ENCODE measurements around the gene DNAJB6. TPM values are rescaled to one million over a fixed set of nuclear protein-coding genes. Genes with fewer than 3 reads are reported as not detected.

The DNAJB6 gene
- total and polyA plus RNA-seq, 2 of the 4 experiments (the other 2 are of a cell fraction): 93.4 to 165 TPM

GRCh38 chr7:157442456-157442855 lies 105.7 kb downstream of the DNAJB6 start:
- no peak overlapping the region for H2BK120ac ChIP-seq (ENCODE audit: low read depth, low read length)
- CTCF ChIA-PET: interaction anchor here (0.6 kb wide), 1 partner anchor 771 kb away, joined by 3 read pairs; no protein-coding TSS in a partner anchor
- WGBS, 2 experiments (ENCODE audit: extremely low coverage in 2 of 2, insufficient read length in 1 of 2): 87% methylated on average over 9 of the region's 23 CpGs; no CpG with 5 or more reads in 1 of the 2 experiments

More at GRCh38 chr7:157442456-157442855, 105.7 kb downstream of the DNAJB6 start:
- Histone ChIP-seq H3K9me1 (ENCODE audit: insufficient read depth, low read length) (no peaks in the 10 kb centered on the region), H2AFZ (replicated peaks; ENCODE audit: low read length, poor library complexity) (no peak overlapping the region), H3K23ac (ENCODE audit: low read depth, low read length) (no peak overlapping the region), H3K4ac (ENCODE audit: low read depth, low read length) (no peak overlapping the region), H3K4me1 (ENCODE audit: control insufficient read depth, insufficient read depth, low read length) (no peaks in the 10 kb centered on the region), H3K4me3 (ENCODE audit: insufficient read depth, low read depth, low read length) (no peak overlapping the region), H4K8ac (ENCODE audit: low read depth in 2 of 2, low read length in 2 of 2) (no peak overlapping the region), H3K56ac (ENCODE audit: extremely low read depth, insufficient read depth, low read length) (no peak overlapping the region), H3K27me3 (ENCODE audit: control insufficient read depth, insufficient read depth, low read length) (no peaks in the 10 kb centered on the region; the same call in 1 of the 2 replicates), H3K14ac (replicated peaks; ENCODE audit: low read depth, low read length) (no peak overlapping the region), H2BK20ac (ENCODE audit: low read depth, low read length) (no peak overlapping the region), H3K9me3 (ENCODE audit: control insufficient read depth, insufficient read depth, low read length) (no peaks in the 10 kb centered on the region), H3K4me2 (ENCODE audit: low read depth, low read length) (no peak overlapping the region), H3K18ac (ENCODE audit: low read depth, low read length) (no peak overlapping the region), H3K79me1 (ENCODE audit: low read depth in 1 of 2, low read length in 2 of 2) (no peaks in the 10 kb centered on the region), H2BK5ac (ENCODE audit: low read depth, low read length, poor library complexity, severe bottlenecking) (no peak overlapping the region), H3K9ac (ENCODE audit: low read depth, low read length) (no peak overlapping the region), H3K27ac (ENCODE audit: insufficient read depth, low read length) (no peak overlapping the region), H4K5ac (ENCODE audit: low read depth, low read length) (no peak overlapping the region), H2BK15ac (ENCODE audit: low read depth, low read length) (no peak overlapping the region), H2AK9ac (replicated peaks; ENCODE audit: low read depth, low read length, poor library complexity) (no peak overlapping the region), H2AK5ac (ENCODE audit: low read depth, low read length) (no peak overlapping the region), H3K36me3 (ENCODE audit: control insufficient read depth, insufficient read depth, low read length) (no peaks in the 10 kb centered on the region), H4K91ac (ENCODE audit: insufficient read depth, low read depth, low read length) (no peak overlapping the region), H4K20me1 (ENCODE audit: insufficient read depth, low read length) (no peaks in the 10 kb centered on the region)
- TF ChIP-seq NFE2L2 (IDR thresholded peaks at IDR 0.05; ENCODE audit: low read depth, low read length) (no peak), MAZ (IDR thresholded peaks at IDR 0.05; ENCODE audit: borderline replicate concordance, low read depth, low read length) (no peak), RAD21 (IDR thresholded peaks at IDR 0.05; ENCODE audit: low read length) (no peak), USF2 (IDR thresholded peaks at IDR 0.05; ENCODE audit: low read depth, low read length) (no peak), BHLHE40 (IDR thresholded peaks at IDR 0.05; ENCODE audit: low read depth, low read length) (no peak), ELK1 (IDR thresholded peaks at IDR 0.05; ENCODE audit: borderline replicate concordance, low read depth, low read length) (no peak), RCOR1 (IDR thresholded peaks at IDR 0.05; ENCODE audit: insufficient replicate concordance, low read length) (no peak), CEBPB (IDR thresholded peaks at IDR 0.05; ENCODE audit: low read depth, low read length) (no peak), FOS (IDR thresholded peaks at IDR 0.05; ENCODE audit: low read depth, low read length) (no peak), CHD1 (IDR thresholded peaks at IDR 0.05; ENCODE audit: low read depth, low read length) (no peak), MAFK (IDR thresholded peaks at IDR 0.05; ENCODE audit: low read depth, low read length) (no peak), SMC3 (IDR thresholded peaks at IDR 0.05; ENCODE audit: low read depth, low read length) (no peak), POLR2A (IDR thresholded peaks at IDR 0.05; ENCODE audit: low read depth, low read length) (no peak), MXI1 (IDR thresholded peaks at IDR 0.05; ENCODE audit: borderline replicate concordance, low read depth, low read length) (no peak), RFX5 (IDR thresholded peaks at IDR 0.05; ENCODE audit: low read depth, low read length) (no peak)
- TF ChIP-seq, protein P1, sequence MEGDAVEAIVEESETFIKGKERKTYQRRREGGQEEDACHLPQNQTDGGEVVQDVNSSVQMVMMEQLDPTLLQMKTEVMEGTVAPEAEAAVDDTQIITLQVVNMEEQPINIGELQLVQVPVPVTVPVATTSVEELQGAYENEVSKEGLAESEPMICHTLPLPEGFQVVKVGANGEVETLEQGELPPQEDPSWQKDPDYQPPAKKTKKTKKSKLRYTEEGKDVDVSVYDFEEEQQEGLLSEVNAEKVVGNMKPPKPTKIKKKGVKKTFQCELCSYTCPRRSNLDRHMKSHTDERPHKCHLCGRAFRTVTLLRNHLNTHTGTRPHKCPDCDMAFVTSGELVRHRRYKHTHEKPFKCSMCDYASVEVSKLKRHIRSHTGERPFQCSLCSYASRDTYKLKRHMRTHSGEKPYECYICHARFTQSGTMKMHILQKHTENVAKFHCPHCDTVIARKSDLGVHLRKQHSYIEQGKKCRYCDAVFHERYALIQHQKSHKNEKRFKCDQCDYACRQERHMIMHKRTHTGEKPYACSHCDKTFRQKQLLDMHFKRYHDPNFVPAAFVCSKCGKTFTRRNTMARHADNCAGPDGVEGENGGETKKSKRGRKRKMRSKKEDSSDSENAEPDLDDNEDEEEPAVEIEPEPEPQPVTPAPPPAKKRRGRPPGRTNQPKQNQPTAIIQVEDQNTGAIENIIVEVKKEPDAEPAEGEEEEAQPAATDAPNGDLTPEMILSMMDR (conservative IDR thresholded peaks at IDR 0.05; ENCODE audit: low read depth, low read length): no peak
- POLR2A ChIA-PET (ENCODE audit: unreplicated experiment): no interaction called here
- intact Hi-C loops (cut with micrococcal nuclease) (no loop called here), dilution Hi-C loops (cut with HindIII; ENCODE audit: low sequenced_read_pairs, unreplicated experiment) (no loop called here), in situ Hi-C loops (cut with MboI; ENCODE audit: low sequenced_read_pairs) (no loop called here)
- BruUV-seq (replicated peaks): no TSS peak
- DNase-seq (no peak), ATAC-seq (ENCODE audit: low read depth) (no peak)

Measured in IMR-90 (cell line).